Peyer's patch (tissue), 4 donors: ENCODE results near the gene ZFC3H1. TPM values are rescaled to one million over a fixed set of nuclear protein-coding genes. Genes with fewer than 3 reads are reported as not detected.

Source experiments
- DNase-seq, 3 donors: peaks; one replicate each; pipeline ENCODE4 v3.0.0-alpha.2; 2017 to 2019
- H3K27ac ChIP-seq, 4 donors: fragments of 200-600 bp; sonication (generic); one replicate each; pipeline ENCODE4 v1.5.1; 2016 to 2019
- H3K27me3 ChIP-seq, 2 donors: fragments of 200-600 bp; sonication (generic); one replicate each; pipeline ENCODE4 v1.5.1; 2019
- H3K36me3 ChIP-seq, 3 donors: fragments of 200-600 bp; sonication (generic); one replicate each; pipeline ENCODE4 v1.5.1; 2016 to 2019
- H3K4me1 ChIP-seq, 4 donors: fragments of 200-600 bp; sonication (generic); one replicate each; pipeline ENCODE4 v1.5.1; 2016 to 2019
- H3K4me3 ChIP-seq, 4 donors: fragments of 200-600 bp; sonication (generic); 1 replicate in 3 of 4; 2 replicates in 1 of 4; pipeline ENCODE4 v1.5.1; 2016 to 2019; ENCODE audit warnings: mild to moderate bottlenecking in 1 of 4
- H3K9me3 ChIP-seq, 4 donors: fragments of 200-600 bp; sonication (generic); one replicate each; pipeline ENCODE4 v1.5.1; 2016 to 2019; ENCODE audit warnings: mild to moderate bottlenecking in 1 of 4
- CTCF ChIP-seq, 6 experiments: fragments of 450-650 bp in 4 of 6; fragments of 200-600 bp in 2 of 6; sonication (generic) in 1 of 6; IDR thresholded peaks; one replicate each; pipeline ENCODE4 v1.5.1; 2017 to 2019; ENCODE audit warnings: antibody characterized with exemption in 6 of 6, mild to moderate bottlenecking in 3 of 6, moderate library complexity in 1 of 6
- POLR2A ChIP-seq, 2 donors: fragments of 450-650 bp; IDR thresholded peaks; one replicate each; pipeline ENCODE4 v1.5.1; 2017; ENCODE audit warnings: antibody characterized with exemption in 2 of 2, mild to moderate bottlenecking in 2 of 2, moderate library complexity in 2 of 2
- small RNA-seq, 2 donors: library from RNA; depleted of rRNA; stranded (forward); fragments of <200 nt; gene quantifications; one replicate each; pipeline ENCODE3, GENCODE V24; 2016
- total RNA-seq, 4 donors: library from RNA; depleted of rRNA; stranded (reverse); fragments of >200 nt; gene quantifications; one replicate each; pipeline ENCODE4 v1.1.0, GENCODE V29; 2016

Gene ZFC3H1
- total RNA-seq, 4 donors from 2014 or later: 131 to 309 (median 156) TPM

GRCh38 chr12:71565535-71565934, 98.1 kb downstream of the ZFC3H1 start:
- H3K27ac ChIP-seq: no peak overlapping the region
- TF ChIP-seq POLR2A (IDR thresholded peaks at IDR 0.05) (no peak), CTCF (IDR thresholded peaks at IDR 0.05) (no peak)
- H3K27me3 ChIP-seq: no peaks in the 10 kb centered on the region
- H3K9me3 ChIP-seq: no peaks in the 10 kb centered on the region
- no peaks in the 10 kb centered on the region for H3K4me1 ChIP-seq
- H3K36me3 ChIP-seq: no peaks in the 10 kb centered on the region
- no peak for DNase-seq
- no peak overlapping the region for H3K4me3 ChIP-seq

GRCh38 chr12:71562676-71563595, 100.7 kb downstream of the ZFC3H1 start:
- Histone ChIP-seq H3K27me3 (no peaks in the 10 kb centered on the region), H3K4me3 (no peak overlapping the region), H3K27ac (no peak overlapping the region), H3K4me1 (no peaks in the 10 kb centered on the region), H3K9me3 (no peaks in the 10 kb centered on the region), H3K36me3 (no peaks in the 10 kb centered on the region)
- TF ChIP-seq CTCF (IDR thresholded peaks at IDR 0.05) (no peak), POLR2A (IDR thresholded peaks at IDR 0.05) (no peak)
- DNase-seq: no peak

Small RNAs within 50 kb of the gene (small RNA-seq; reads per million reads assigned to genes)
- 0 reads per million in 2 donors for gene RF00560

Other genes starting within 250 kb of the ZFC3H1 start
- 10 to 100 TPM in 3 of 4 donors, 1 to 10 TPM in 1; 5.1 to 19.8 (median 17.6) TPM for gene LGR5, start 224.1 kb downstream of the ZFC3H1 start, total RNA-seq
- gene THAP2, start 453 bp upstream of the ZFC3H1 start, total RNA-seq: 1 to 10 TPM; 2.8 to 7.5 (median 3.7) TPM
- 10 to 100 TPM; 12.4 to 48.3 (median 43.6) TPM for gene TMEM19, start 22.2 kb upstream of the ZFC3H1 start, total RNA-seq
- 10 to 100 TPM; 11.2 to 34.7 (median 14.2) TPM for gene RAB21, start 91.0 kb upstream of the ZFC3H1 start, total RNA-seq
- gene TBC1D15, start 175.9 kb upstream of the ZFC3H1 start, total RNA-seq: 10 to 100 TPM; 28.2 to 80.0 (median 34.7) TPM